B cell (primary cell): ENCODE results near the gene SIRT7. TPM values are rescaled to one million over a fixed set of nuclear protein-coding genes. Genes with fewer than 3 reads are reported as not detected.
A peak's percentile ranks its signal among the peaks of the same experiment; 100 is the strongest.

Experiments used
- ATAC-seq: fragments of 200-7000 bp; cut with Tn5 transposase; one replicate; pipeline ENCODE4 v1.10.0; 2021; ENCODE audit warnings: low read depth, mild to moderate bottlenecking, moderate number of reproducible peaks, moderate library complexity
- CTCF ChIA-PET: fragments of 350-600 bp; sonication (Branson Sonifier 250); formaldehyde crosslinking; loops from one replicate; lab custom pipeline; 2021; ENCODE audit warnings: antibody characterized with exemption, inconsistent platforms; lab: Charles Lee
- POLR2A ChIA-PET: fragments of 350-600 bp; sonication (Branson Sonifier 250); formaldehyde crosslinking; loops from one replicate; lab custom pipeline; 2021; ENCODE audit warnings: antibody characterized with exemption; lab: Charles Lee
- DNase-seq: peaks from one replicate; pipeline ENCODE4 v3.0.0; 2013
- H2AFZ ChIP-seq: 2 replicates; pipeline ENCODE4 v1.6.1; 2012; ENCODE audit warnings: mild to moderate bottlenecking, low read depth, low read length; ENCODE audit not compliant: insufficient read depth, poor library complexity, severe bottlenecking
- H3K27ac ChIP-seq, 2 donors: 1 replicate in 1 of 2; 2 replicates in 1 of 2; pipeline ENCODE4 v1.5.1; 2012 to 2013; ENCODE audit warnings: low read length in 2 of 2, mild to moderate bottlenecking in 2 of 2, moderate library complexity in 1 of 2
- H3K27me3 ChIP-seq, 4 experiments: fragments of 200-600 bp in 1 of 4; sonication (generic) in 1 of 4; replicated peaks in 1 of 4; 1 replicate in 2 of 4; 2 replicates in 2 of 4; pipeline versions ENCODE4 v1.6.1 to v1.7.0; 2013 to 2016; ENCODE audit warnings: low read length in 3 of 4, mild to moderate bottlenecking in 2 of 4, mixed read lengths in 1 of 4, moderate library complexity in 1 of 4; ENCODE audit not compliant: insufficient read depth in 4 of 4, control insufficient read depth in 3 of 4; ENCODE audit errors: control extremely low read depth in 1 of 4
- H3K36me3 ChIP-seq, 2 experiments: replicated peaks in 1 of 2; 1 replicate in 1 of 2; 2 replicates in 1 of 2; pipeline versions ENCODE4 v1.6.1 to v1.7.1; 2013; ENCODE audit warnings: low read length in 1 of 2; ENCODE audit not compliant: insufficient read depth in 2 of 2, control insufficient read depth in 1 of 2; ENCODE audit errors: control extremely low read depth in 1 of 2, extremely low read depth in 1 of 2
- H3K4me1 ChIP-seq, 2 donors: fragments of 200-600 bp in 1 of 2; sonication (generic) in 1 of 2; 1 replicate in 1 of 2; 2 replicates in 1 of 2; pipeline versions ENCODE4 v1.5.1 to v1.6.1; 2013 to 2017; ENCODE audit warnings: low read length in 2 of 2; ENCODE audit not compliant: control insufficient read depth in 2 of 2, insufficient read depth in 2 of 2
- H3K4me2 ChIP-seq: replicated peaks from 2 replicates; pipeline ENCODE3; 2012; ENCODE audit warnings: mild to moderate bottlenecking, low read depth, low read length; ENCODE audit not compliant: poor library complexity, severe bottlenecking
- H3K4me3 ChIP-seq, 5 experiments: fragments of 200-600 bp in 1 of 5; sonication (generic) in 1 of 5; 1 replicate in 3 of 5; 2 replicates in 2 of 5; pipeline versions ENCODE4 v1.5.1 to v1.7.0; 2011 to 2016; ENCODE audit warnings: low read length in 4 of 5, mild to moderate bottlenecking in 4 of 5, low read depth in 2 of 5, control low read depth in 1 of 5, moderate library complexity in 1 of 5; ENCODE audit not compliant: insufficient read depth in 1 of 5; ENCODE audit errors: control extremely low read depth in 1 of 5, extremely low read depth in 1 of 5
- H3K79me2 ChIP-seq: fragments of 200-600 bp; sonication (generic); one replicate; pipeline ENCODE4 v1.6.0; 2016; ENCODE audit warnings: low read length; ENCODE audit not compliant: control insufficient read depth, insufficient read depth
- H3K9ac ChIP-seq: fragments of 200-600 bp; sonication (generic); 2 replicates; pipeline ENCODE4 v1.6.1; 2017; ENCODE audit warnings: mild to moderate bottlenecking, low read length, moderate library complexity
- H3K9me3 ChIP-seq, 3 donors: one replicate each; pipeline versions ENCODE4 v1.6.1 to v1.7.1; 2013; ENCODE audit warnings: low read length in 2 of 3; ENCODE audit not compliant: control insufficient read depth in 2 of 3, insufficient read depth in 1 of 3; ENCODE audit errors: control extremely low read depth in 1 of 3
- H4K20me1 ChIP-seq: 2 replicates; pipeline ENCODE4 v1.6.0; 2012; ENCODE audit warnings: mild to moderate bottlenecking, low read length; ENCODE audit not compliant: insufficient read depth, control insufficient read depth, poor library complexity, severe bottlenecking
- H3K27ac Mint-ChIP-seq: one replicate; pipeline ENCODE4 v1.8.0; 2021; ENCODE audit warnings: mixed read lengths
- H3K27me3 Mint-ChIP-seq: one replicate; pipeline ENCODE4 v1.8.0; 2021; ENCODE audit warnings: mixed read lengths
- H3K4me1 Mint-ChIP-seq: one replicate; pipeline ENCODE4 v1.8.0; 2021; ENCODE audit warnings: mixed read lengths
- H3K4me3 Mint-ChIP-seq: one replicate; pipeline ENCODE4 v1.8.0; 2021; ENCODE audit warnings: mixed read lengths
- H3K9me3 Mint-ChIP-seq: one replicate; pipeline ENCODE4 v1.8.0; 2022; ENCODE audit warnings: mixed read lengths; ENCODE audit not compliant: insufficient read depth
- CTCF ChIP-seq: fragments of 200-600 bp; IDR thresholded peaks from one replicate; pipeline ENCODE4 v1.8.0; 2022; ENCODE audit warnings: antibody characterized with exemption, mild to moderate bottlenecking
- EZH2 ChIP-seq: IDR thresholded peaks from 2 replicates; pipeline ENCODE4 v1.6.1; 2012; ENCODE audit warnings: borderline replicate concordance, low read depth, mild to moderate bottlenecking, moderate library complexity, low read length; ENCODE audit not compliant: insufficient read depth, poor library complexity, severe bottlenecking
- WGBS: methylation state at CpG from one replicate; pipeline ENCODE4 v1.1.5; 2013; ENCODE audit warnings: missing lambda C conversion rate; ENCODE audit not compliant: insufficient coverage; 5-methylcytosine and 5-hydroxymethylcytosine counted together
- intact Hi-C: fragments of 100-400 bp; cut with micrococcal nuclease; formaldehyde crosslinking; loops from one replicate; pipeline ENCODE4 v1.10.0; 2022
- polyA plus RNA-seq: library from polyadenylated mRNA; depleted of rRNA; stranded (reverse); fragments of >200 nt; gene quantifications from 2 replicates; pipeline ENCODE4 v1.2.3, GENCODE V29; 2012
- total RNA-seq, 2 donors: library from RNA; stranded (reverse); fragments of 120-200 nt in 1 of 2; gene quantifications; 1 replicate in 1 of 2; 2 replicates in 1 of 2; pipeline versions ENCODE4 v1.2.3 to v1.2.4, GENCODE V29; 2013 to 2022

SIRT7 gene
- total and polyA plus RNA-seq, 2 donors (not counting 1 experiment from before 2014, with no cell fraction given): 77.2 to 82.7 TPM

GRCh38 chr17:81866440-81867169 is 51.4 kb downstream of the SIRT7 start:
- Histone ChIP-seq H4K20me1 (peaks cover 66% of the 10 kb centered on the region), H3K79me2 (peaks cover 55% of the 10 kb centered on the region), H3K9ac (no peak overlapping the region), H3K4me1 (peaks cover 16 to 29% of the 10 kb centered on the region in 2 donors), H2AFZ (no peak overlapping the region), H3K4me3 (no peak overlapping the region), H3K27ac (peak overlapping the region in 1 of 2 donors; percentile 19), H3K4me2 (peak overlapping the region; percentile 5), H3K36me3 (peaks cover 1 to 27% of the 10 kb centered on the region in 2 experiments), H3K9me3 (no peaks in the 10 kb centered on the region), H3K27me3 (no peaks in the 10 kb centered on the region)
- DNase-seq (peak; percentile 41), ATAC-seq (no peak)
- TF ChIP-seq EZH2 (no peak), CTCF (no peak)
- ChIA-PET CTCF (interaction anchor here (1.2 kb wide), 1 partner anchor 155 kb away, joined by 4 read pairs; no protein-coding TSS in a partner anchor), POLR2A (no interaction called here)
- Mint-ChIP-seq H3K9me3 (no peaks in the 10 kb centered on the region), H3K27me3 (no peaks in the 10 kb centered on the region), H3K4me1 (peaks cover 32% of the 10 kb centered on the region), H3K4me3 (no peak overlapping the region), H3K27ac (peak overlapping the region; percentile 26)
- WGBS: 72% methylated on average over 13 of the region's 18 CpGs
- intact Hi-C loops: loop anchor here (10.0 kb wide), 1 partner anchor 428 kb away; no protein-coding TSS in a partner anchor
